MCF 10A (cell line): ENCODE measurements around the gene ADAMTSL1. TPM values are rescaled to one million over a fixed set of nuclear protein-coding genes. Genes with fewer than 3 reads are reported as not detected.
A peak's percentile ranks its signal among the peaks of the same experiment; 100 is the strongest.

Experiments used
- BruUV-seq: library from RNA; stranded (reverse); fragments of 400-500 nt; replicated peaks from 2 replicates; lab custom pipeline; 2021; lab: Mats Ljungman, UMichigan
- CTCF ChIA-PET: fragments of 300-600 bp; sonication (Branson Sonifier 250); formaldehyde crosslinking; extraction: SDS; loops from one replicate; lab custom pipeline; 2021; ENCODE audit warnings: antibody characterized with exemption, inconsistent platforms; lab: Yijun Ruan, JAX
- POLR2A ChIA-PET: fragments of 300-600, 350-650 bp; sonication (Branson Sonifier 250); formaldehyde crosslinking; extraction: SDS; loops from one replicate; lab custom pipeline; 2020; ENCODE audit warnings: antibody characterized with exemption, inconsistent platforms; lab: Yijun Ruan, JAX
- DNase-seq: peaks from one replicate; pipeline ENCODE4 v3.0.0-alpha.2; 2018; ENCODE audit not compliant: unreplicated experiment
- H3K27ac Mint-ChIP-seq: one replicate; pipeline ENCODE4 v1.8.0; 2022; ENCODE audit warnings: mild to moderate bottlenecking, low read depth, mixed read lengths; ENCODE audit not compliant: unreplicated experiment
- H3K27me3 Mint-ChIP-seq: one replicate; pipeline ENCODE4 v1.8.0; 2022; ENCODE audit warnings: mixed read lengths; ENCODE audit not compliant: insufficient read depth, unreplicated experiment
- H3K36me3 Mint-ChIP-seq: one replicate; pipeline ENCODE4 v1.8.0; 2022; ENCODE audit warnings: mild to moderate bottlenecking, moderate library complexity, mixed read lengths; ENCODE audit not compliant: insufficient read depth, unreplicated experiment
- H3K4me1 Mint-ChIP-seq: one replicate; pipeline ENCODE4 v1.8.0; 2022; ENCODE audit warnings: mixed read lengths; ENCODE audit not compliant: insufficient read depth, unreplicated experiment
- H3K4me3 Mint-ChIP-seq: one replicate; pipeline ENCODE4 v1.8.0; 2022; ENCODE audit warnings: mild to moderate bottlenecking, moderate library complexity, mixed read lengths; ENCODE audit not compliant: unreplicated experiment
- H3K9me3 Mint-ChIP-seq: one replicate; pipeline ENCODE4 v1.8.0; 2022; ENCODE audit warnings: mixed read lengths; ENCODE audit not compliant: unreplicated experiment
- intact Hi-C: fragments of 100-400 bp; cut with micrococcal nuclease; formaldehyde crosslinking; loops from 2 replicates; pipeline ENCODE4 v1.14.1; 2022
- total RNA-seq: library from RNA; stranded (reverse); gene quantifications from 2 replicates; pipeline ENCODE4 v1.2.3, GENCODE V29; 2022
- TF ChIP-seq, protein P1 (sequence below): fragments of 200-600 bp; IDR thresholded peaks from one replicate; pipeline ENCODE4 v1.8.0; 2022; ENCODE audit warnings: antibody characterized with exemption, mild to moderate bottlenecking; ENCODE audit not compliant: unreplicated experiment

The ADAMTSL1 gene
- total RNA-seq, 1 experiment from 2014 or later, result not detected

DNA sequence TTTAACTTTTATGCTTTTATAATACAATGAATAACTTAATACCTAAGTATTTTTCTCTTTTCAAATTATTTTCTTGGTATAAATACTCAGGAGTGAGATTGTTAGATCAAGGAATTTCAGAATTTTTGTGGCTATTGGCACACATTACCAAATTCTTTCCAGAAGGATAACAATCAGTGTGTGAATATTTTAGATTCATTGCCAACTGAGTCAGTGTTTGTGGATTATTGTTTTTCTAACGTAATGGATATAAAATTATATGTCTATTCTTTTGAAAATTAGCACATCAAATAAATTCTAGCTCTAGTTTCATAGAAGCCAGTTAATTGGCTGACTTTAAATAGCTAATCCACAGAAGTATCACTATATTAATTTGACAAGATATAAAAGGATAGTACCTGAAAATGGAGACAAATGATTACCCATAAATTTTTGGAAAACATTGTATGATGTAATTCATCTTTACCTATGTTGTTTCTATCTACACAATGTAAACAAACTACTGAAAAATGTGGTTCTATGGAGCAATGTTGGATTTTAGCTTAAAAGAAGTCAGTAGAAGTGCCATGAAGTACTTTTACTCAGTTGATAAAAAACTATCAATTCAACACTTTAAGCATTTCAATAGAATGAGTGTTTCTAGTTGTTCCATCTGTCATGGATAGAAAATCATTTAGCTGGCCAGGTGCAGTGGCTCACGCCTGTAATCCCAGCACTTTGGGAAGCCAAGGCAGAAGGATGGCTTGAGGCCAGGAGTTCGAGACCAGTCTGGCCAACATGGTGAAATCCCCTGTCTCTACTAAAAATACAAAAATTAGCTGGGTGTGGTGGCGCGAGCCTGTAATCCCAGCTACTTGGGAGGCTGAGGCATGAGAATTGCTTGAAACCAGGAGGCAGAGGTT, 185.1 kb downstream of the ADAMTSL1 start:
- peaks cover 6% of the 10 kb centered on the region for H3K4me1 Mint-ChIP-seq
- CTCF ChIA-PET, result interaction anchor here (0.8 to 1.2 kb wide), 3 partner anchors 8 to 205 kb away, joined by 3 read pairs; no protein-coding TSS in a partner anchor
- no TSS peak for BruUV-seq
- TF ChIP-seq, protein P1, sequence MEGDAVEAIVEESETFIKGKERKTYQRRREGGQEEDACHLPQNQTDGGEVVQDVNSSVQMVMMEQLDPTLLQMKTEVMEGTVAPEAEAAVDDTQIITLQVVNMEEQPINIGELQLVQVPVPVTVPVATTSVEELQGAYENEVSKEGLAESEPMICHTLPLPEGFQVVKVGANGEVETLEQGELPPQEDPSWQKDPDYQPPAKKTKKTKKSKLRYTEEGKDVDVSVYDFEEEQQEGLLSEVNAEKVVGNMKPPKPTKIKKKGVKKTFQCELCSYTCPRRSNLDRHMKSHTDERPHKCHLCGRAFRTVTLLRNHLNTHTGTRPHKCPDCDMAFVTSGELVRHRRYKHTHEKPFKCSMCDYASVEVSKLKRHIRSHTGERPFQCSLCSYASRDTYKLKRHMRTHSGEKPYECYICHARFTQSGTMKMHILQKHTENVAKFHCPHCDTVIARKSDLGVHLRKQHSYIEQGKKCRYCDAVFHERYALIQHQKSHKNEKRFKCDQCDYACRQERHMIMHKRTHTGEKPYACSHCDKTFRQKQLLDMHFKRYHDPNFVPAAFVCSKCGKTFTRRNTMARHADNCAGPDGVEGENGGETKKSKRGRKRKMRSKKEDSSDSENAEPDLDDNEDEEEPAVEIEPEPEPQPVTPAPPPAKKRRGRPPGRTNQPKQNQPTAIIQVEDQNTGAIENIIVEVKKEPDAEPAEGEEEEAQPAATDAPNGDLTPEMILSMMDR, result no peak
- peak overlapping the region; percentile 83 for H3K27ac Mint-ChIP-seq
- H3K27me3 Mint-ChIP-seq, result no peaks in the 10 kb centered on the region
- POLR2A ChIA-PET, result interaction anchor here (0.6 to 0.9 kb wide), 2 partner anchors 8 to 97 kb away, joined by 3 read pairs; no protein-coding TSS in a partner anchor
- no peak overlapping the region for H3K4me3 Mint-ChIP-seq
- no peaks in the 10 kb centered on the region for H3K36me3 Mint-ChIP-seq
- intact Hi-C loops, result no loop called here
- no peaks in the 10 kb centered on the region for H3K9me3 Mint-ChIP-seq
- peak; percentile 64 for DNase-seq

DNA sequence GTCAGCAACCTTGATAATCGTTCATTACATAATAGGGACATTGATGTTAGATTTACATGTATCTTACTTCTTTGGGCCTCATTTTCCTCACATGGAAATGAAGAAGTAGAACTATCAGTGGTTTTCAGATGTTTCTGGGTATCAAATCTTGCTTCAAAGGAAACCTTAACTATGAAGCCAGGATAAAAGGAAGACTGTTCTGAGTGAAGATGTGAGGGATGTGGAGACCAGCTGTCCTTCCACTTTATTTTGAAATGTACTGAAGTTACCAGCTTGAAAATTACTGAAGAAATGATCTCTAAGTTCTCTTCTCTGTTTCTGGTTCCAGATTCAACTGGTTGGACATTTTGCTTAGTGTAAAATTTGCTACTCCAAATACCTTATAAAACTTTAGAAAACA, 186.0 kb downstream of the ADAMTSL1 start:
- POLR2A ChIA-PET, result no interaction called here
- no TSS peak for BruUV-seq

DNA sequence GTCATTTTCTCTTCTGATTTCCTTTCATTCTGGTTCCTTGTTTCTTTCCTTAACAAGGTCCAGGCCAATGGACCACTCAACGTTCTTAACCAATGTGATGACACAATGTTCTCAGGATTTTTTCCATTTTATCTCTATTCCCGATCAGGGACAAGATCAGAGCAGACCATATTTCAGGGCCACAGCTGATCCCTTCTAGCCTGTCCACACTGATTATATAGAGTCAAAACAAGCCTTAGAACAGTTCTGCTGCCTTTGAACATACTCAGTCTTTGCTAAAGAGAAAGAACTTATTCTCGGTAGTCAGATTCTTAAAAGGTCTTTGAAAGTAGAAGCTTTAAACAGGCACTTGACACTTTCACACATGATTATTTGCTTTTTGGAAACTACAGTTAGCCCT, 188.4 kb downstream of the ADAMTSL1 start:
- no TSS peak for BruUV-seq
- Mint-ChIP-seq H3K4me1 (peaks cover 22% of the 10 kb centered on the region), H3K27me3 (no peaks in the 10 kb centered on the region), H3K27ac (no peak overlapping the region), H3K9me3 (no peaks in the 10 kb centered on the region), H3K36me3 (no peaks in the 10 kb centered on the region), H3K4me3 (no peak overlapping the region)
- ChIA-PET CTCF (interaction anchor here (0.7 kb wide), 1 partner anchor 366 kb away, joined by 3 read pairs; no protein-coding TSS in a partner anchor), POLR2A (no interaction called here)
- TF ChIP-seq, protein P1, result no peak
- no peak for DNase-seq
- intact Hi-C loops, result no loop called here

More for the DNA sequence above, 186.0 kb downstream of the ADAMTSL1 start:
- no peak overlapping the region for H3K4me3 Mint-ChIP-seq
- TF ChIP-seq, protein P1, result no peak
- H3K4me1 Mint-ChIP-seq, result peaks cover 6% of the 10 kb centered on the region
- CTCF ChIA-PET, result interaction anchor here (0.8 to 1.2 kb wide), 4 partner anchors 7 to 390 kb away, joined by 3 read pairs; no protein-coding TSS in a partner anchor
- H3K9me3 Mint-ChIP-seq, result no peaks in the 10 kb centered on the region
- H3K36me3 Mint-ChIP-seq, result no peaks in the 10 kb centered on the region
- no peak for DNase-seq
- no peak overlapping the region for H3K27ac Mint-ChIP-seq
- no peaks in the 10 kb centered on the region for H3K27me3 Mint-ChIP-seq
- intact Hi-C loops, result no loop called here

- no peaks in the 10 kb centered on the region for H3K9me3 Mint-ChIP-seq
- TF ChIP-seq, protein P1, result no peak
- no peaks in the 10 kb centered on the region for H3K27me3 Mint-ChIP-seq
- peaks cover 20% of the 10 kb centered on the region for H3K4me1 Mint-ChIP-seq
- H3K4me3 Mint-ChIP-seq, result no peak overlapping the region
- no peak for DNase-seq
- ChIA-PET POLR2A (interaction anchor here (0.6 to 2.2 kb wide), 6 partner anchors 11 to 338 kb away, joined by 3 to 7 read pairs (median 3); no protein-coding TSS in a partner anchor), CTCF (interaction anchor here (0.7 to 2.0 kb wide), 4 partner anchors 178 to 272 kb away, joined by 3 to 7 read pairs (median 3); no protein-coding TSS in a partner anchor)
- no peaks in the 10 kb centered on the region for H3K36me3 Mint-ChIP-seq
- H3K27ac Mint-ChIP-seq, result peak overlapping the region; percentile 67
- no TSS peak for BruUV-seq
- intact Hi-C loops, result no loop called here
These were observed 192.0 kb downstream of the ADAMTSL1 start for GRCh38 chr9:18665947-18666346.
